DND-41 (cell line): Measurements from ENCODE around the gene AGK.
A peak's percentile ranks its signal among the peaks of the same experiment; 100 is the strongest.

Experiments used
- ATAC-seq: fragments of 200-7000 bp; cut with Tn5 transposase; 3 replicates; pipeline ENCODE4 v1.9.1; 2021; ENCODE audit warnings: low read depth; ENCODE audit not compliant: insufficient read depth
- DNase-seq: peaks from one replicate; pipeline ENCODE4 v3.0.0-alpha.2; 2020
- H2AFZ ChIP-seq: 2 replicates; pipeline ENCODE4 v1.6.0; 2012; ENCODE audit warnings: low read depth, low read length
- H3K27ac ChIP-seq: 2 replicates; pipeline ENCODE4 v1.5.1; 2012; ENCODE audit warnings: low read length, inconsistent platforms
- H3K27me3 ChIP-seq: fragments of 200-600 bp; sonication (generic); 2 replicates; pipeline ENCODE4 v1.6.0; 2012; ENCODE audit warnings: low read length, mild to moderate bottlenecking, inconsistent platforms; ENCODE audit not compliant: insufficient read depth, poor library complexity
- H3K36me3 ChIP-seq: 2 replicates; pipeline ENCODE4 v1.5.1; 2012; ENCODE audit warnings: low read length, inconsistent platforms; ENCODE audit not compliant: insufficient read depth
- H3K4me1 ChIP-seq: 2 replicates; pipeline ENCODE4 v1.5.1; 2012; ENCODE audit warnings: mild to moderate bottlenecking, low read length; ENCODE audit not compliant: insufficient read depth
- H3K4me2 ChIP-seq: 2 replicates; pipeline ENCODE4 v1.6.0; 2012; ENCODE audit warnings: mild to moderate bottlenecking, moderate library complexity, low read length, inconsistent platforms; ENCODE audit not compliant: insufficient read depth
- H3K4me3 ChIP-seq, 2 experiments: fragments of 200-600 bp in 1 of 2; shearing (Covaris generic) in 1 of 2; 2 replicates each; pipeline ENCODE4 v1.5.1; 2012 to 2016; ENCODE audit warnings: inconsistent platforms in 2 of 2, low read length in 2 of 2, mild to moderate bottlenecking in 2 of 2, low read depth in 1 of 2, moderate library complexity in 1 of 2
- H3K79me2 ChIP-seq: 2 replicates; pipeline ENCODE4 v1.6.0; 2012; ENCODE audit warnings: low read length, inconsistent platforms; ENCODE audit not compliant: insufficient read depth
- H3K9ac ChIP-seq: 2 replicates; pipeline ENCODE4 v1.6.0; 2012; ENCODE audit warnings: low read depth, mild to moderate bottlenecking, inconsistent platforms, low read length, moderate library complexity
- H3K9me3 ChIP-seq: 2 replicates; pipeline ENCODE4 v1.5.1; 2012; ENCODE audit warnings: low read length, moderate library complexity, mild to moderate bottlenecking, inconsistent platforms; ENCODE audit not compliant: insufficient read depth, severe bottlenecking
- H4K20me1 ChIP-seq: 2 replicates; pipeline ENCODE4 v1.6.0; 2012; ENCODE audit warnings: low read length; ENCODE audit not compliant: insufficient read depth
- CTCF ChIP-seq: IDR thresholded peaks from 2 replicates; pipeline ENCODE4 v1.5.1; 2012; ENCODE audit warnings: borderline replicate concordance, low read length, moderate library complexity, mild to moderate bottlenecking; ENCODE audit not compliant: poor library complexity, severe bottlenecking; ENCODE audit errors: extremely low read depth
- EZH2 ChIP-seq: IDR thresholded peaks from 3 replicates; pipeline ENCODE4 v1.6.1; 2012; ENCODE audit warnings: borderline replicate concordance, low read depth, mild to moderate bottlenecking, moderate library complexity, low read length, inconsistent platforms; ENCODE audit not compliant: severe bottlenecking

AGK gene

GRCh38 chr7:141558544-141559183 lies 7.5 kb downstream of the AGK start:
- no peak for DNase-seq
- peaks cover 18% of the 10 kb centered on the region for H3K79me2 ChIP-seq
- peaks cover 52% of the 10 kb centered on the region for H3K36me3 ChIP-seq
- no peak overlapping the region for H2AFZ ChIP-seq
- no peak overlapping the region for H3K4me2 ChIP-seq
- no peak overlapping the region for H3K27ac ChIP-seq
- H3K4me3 ChIP-seq: no peak overlapping the region
- peak; percentile 49; the same call in 2 of the 3 replicates for ATAC-seq
- TF ChIP-seq CTCF (no peak), EZH2 (no peak)
- no peaks in the 10 kb centered on the region for H3K27me3 ChIP-seq
- no peak overlapping the region for H3K9ac ChIP-seq
- H4K20me1 ChIP-seq: peaks cover 12% of the 10 kb centered on the region; the same call in 1 of the 2 replicates
- H3K4me1 ChIP-seq: peaks cover under 1% of the 10 kb centered on the region; the same call in 1 of the 2 replicates
- peaks cover 7% of the 10 kb centered on the region for H3K9me3 ChIP-seq

- DNase-seq (no peak), ATAC-seq (no peak)
- Histone ChIP-seq H3K9ac (no peak overlapping the region), H3K27ac (no peak overlapping the region), H2AFZ (no peak overlapping the region), H3K4me3 (no peak overlapping the region), H3K79me2 (peaks cover 18% of the 10 kb centered on the region), H3K36me3 (peaks cover 65% of the 10 kb centered on the region), H3K27me3 (no peaks in the 10 kb centered on the region), H3K4me1 (no peaks in the 10 kb centered on the region), H4K20me1 (peaks cover 12% of the 10 kb centered on the region; the same call in 1 of the 2 replicates), H3K4me2 (no peak overlapping the region), H3K9me3 (peaks cover 7% of the 10 kb centered on the region)
- TF ChIP-seq CTCF (no peak), EZH2 (no peak)
These were observed 8.8 kb downstream of the AGK start for GRCh38 chr7:141559961-141560360.

GRCh38 chr7:141562036-141562435 lies 10.8 kb downstream of the AGK start:
- peaks cover 7% of the 10 kb centered on the region for H3K9me3 ChIP-seq
- H3K4me1 ChIP-seq: no peaks in the 10 kb centered on the region
- no peak overlapping the region for H3K9ac ChIP-seq
- H3K4me2 ChIP-seq: no peak overlapping the region
- no peak overlapping the region for H2AFZ ChIP-seq
- H3K4me3 ChIP-seq: no peak overlapping the region
- ATAC-seq (no peak), DNase-seq (no peak)
- H3K27me3 ChIP-seq: no peaks in the 10 kb centered on the region
- peaks cover 68% of the 10 kb centered on the region for H3K36me3 ChIP-seq
- peaks cover 12% of the 10 kb centered on the region; the same call in 1 of the 2 replicates for H4K20me1 ChIP-seq
- H3K27ac ChIP-seq: no peak overlapping the region
- TF ChIP-seq EZH2 (no peak), CTCF (no peak)
- H3K79me2 ChIP-seq: peaks cover 18% of the 10 kb centered on the region
